Right ventricle myocardium superior (tissue), 1 donor: ENCODE results near the gene ANKH. TPM values are rescaled to one million over a fixed set of nuclear protein-coding genes. Genes with fewer than 3 reads are reported as not detected.
A peak's percentile ranks its signal among the peaks of the same experiment; 100 is the strongest.

Experiments
- ATAC-seq: fragments of 200-7000 bp; cut with Tn5 transposase; one replicate; pipeline ENCODE4 v1.9.1; 2020; ENCODE audit warnings: mild to moderate bottlenecking; ENCODE audit not compliant: poor library complexity
- DNase-seq: peaks from one replicate; pipeline ENCODE4 v3.0.0-alpha.2; 2020
- intact Hi-C: fragments of 100-400 bp; cut with DNase I; formaldehyde crosslinking; loops from one replicate; pipeline ENCODE4 v1.11.2; 2022
- total RNA-seq: library from RNA; stranded (reverse); fragmentation: NEBNext Ultra II Directional; extraction: Animal tissue kit (Norgen Biotek cat#: 25700); gene quantifications from one replicate; pipeline ENCODE4 v1.2.1, GENCODE V29; 2021
- donor health status: DM: no; HTN: yes; CAD: no; lungs with severe emphysema.

ANKH gene
- total RNA-seq, 1 donor from 2014 or later = 144 TPM

- ATAC-seq (peak; percentile 74), DNase-seq (no peak)
- intact Hi-C loops = no loop called here
Observed at GRCh38 chr5:14753292-14753691, 118.3 kb downstream of the ANKH start.

- ATAC-seq (peak; percentile 4), DNase-seq (no peak)
- intact Hi-C loops = no loop called here
Observed at GRCh38 chr5:14752497-14753071, 119.0 kb downstream of the ANKH start.

- ATAC-seq = no peak
- intact Hi-C loops = no loop called here
- DNase-seq = no peak
Observed at GRCh38 chr5:14750712-14751111, 120.9 kb downstream of the ANKH start.

DNA sequence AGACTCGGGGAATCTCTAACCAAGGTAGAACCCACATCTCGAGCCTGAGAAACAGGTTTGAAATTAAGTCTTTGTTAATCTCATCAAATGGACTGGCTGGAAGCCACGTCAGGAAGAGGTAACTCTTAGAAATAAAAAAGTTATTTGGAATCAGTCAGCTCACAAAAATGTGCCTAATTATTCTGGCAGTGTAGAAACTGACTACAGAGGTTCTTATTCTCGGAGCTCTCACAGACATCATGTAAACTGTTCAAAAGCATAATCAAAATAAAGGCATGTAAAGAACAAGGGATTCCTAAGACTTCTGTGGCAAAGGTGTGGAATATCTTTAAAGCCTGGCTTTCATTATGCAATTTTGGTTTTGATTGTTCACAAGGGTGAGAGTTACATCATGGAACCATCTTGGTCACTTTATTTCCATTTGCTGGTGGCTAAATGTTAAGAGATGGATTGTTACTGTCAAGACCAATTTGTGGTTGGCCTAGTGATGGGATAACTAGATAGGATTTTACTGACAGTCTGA lies 121.9 kb downstream of the ANKH start:
- DNase-seq = no peak
- intact Hi-C loops = no loop called here
- no peak for ATAC-seq

- intact Hi-C loops = no loop called here
- no peak for ATAC-seq
- no peak for DNase-seq
Observed at GRCh38 chr5:14748180-14748900, 123.2 kb downstream of the ANKH start.

DNA sequence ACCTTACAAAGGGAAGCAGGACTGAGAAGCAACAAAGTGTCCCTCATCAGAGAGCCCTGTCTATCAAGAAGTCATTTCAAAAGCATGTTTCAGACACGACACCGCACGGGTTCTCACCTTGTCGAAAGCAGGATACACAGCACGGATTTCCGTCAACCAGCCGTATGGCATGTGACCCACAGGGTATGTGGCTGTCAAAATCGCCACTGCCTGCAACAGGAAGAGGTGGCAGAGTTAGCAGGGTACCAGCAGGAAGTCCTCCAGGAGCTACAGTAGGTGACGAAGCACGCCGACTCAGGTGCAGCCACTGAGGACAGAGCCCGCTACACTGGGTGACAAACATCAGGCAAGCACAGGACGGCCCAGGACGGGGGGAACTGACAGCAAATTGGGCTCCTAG lies 125.8 kb downstream of the ANKH start:
- intact Hi-C loops = no loop called here
- no peak for ATAC-seq
- DNase-seq = no peak

GRCh38 chr5:14745188-14745563 lies 126.4 kb downstream of the ANKH start:
- DNase-seq = no peak

DNA sequence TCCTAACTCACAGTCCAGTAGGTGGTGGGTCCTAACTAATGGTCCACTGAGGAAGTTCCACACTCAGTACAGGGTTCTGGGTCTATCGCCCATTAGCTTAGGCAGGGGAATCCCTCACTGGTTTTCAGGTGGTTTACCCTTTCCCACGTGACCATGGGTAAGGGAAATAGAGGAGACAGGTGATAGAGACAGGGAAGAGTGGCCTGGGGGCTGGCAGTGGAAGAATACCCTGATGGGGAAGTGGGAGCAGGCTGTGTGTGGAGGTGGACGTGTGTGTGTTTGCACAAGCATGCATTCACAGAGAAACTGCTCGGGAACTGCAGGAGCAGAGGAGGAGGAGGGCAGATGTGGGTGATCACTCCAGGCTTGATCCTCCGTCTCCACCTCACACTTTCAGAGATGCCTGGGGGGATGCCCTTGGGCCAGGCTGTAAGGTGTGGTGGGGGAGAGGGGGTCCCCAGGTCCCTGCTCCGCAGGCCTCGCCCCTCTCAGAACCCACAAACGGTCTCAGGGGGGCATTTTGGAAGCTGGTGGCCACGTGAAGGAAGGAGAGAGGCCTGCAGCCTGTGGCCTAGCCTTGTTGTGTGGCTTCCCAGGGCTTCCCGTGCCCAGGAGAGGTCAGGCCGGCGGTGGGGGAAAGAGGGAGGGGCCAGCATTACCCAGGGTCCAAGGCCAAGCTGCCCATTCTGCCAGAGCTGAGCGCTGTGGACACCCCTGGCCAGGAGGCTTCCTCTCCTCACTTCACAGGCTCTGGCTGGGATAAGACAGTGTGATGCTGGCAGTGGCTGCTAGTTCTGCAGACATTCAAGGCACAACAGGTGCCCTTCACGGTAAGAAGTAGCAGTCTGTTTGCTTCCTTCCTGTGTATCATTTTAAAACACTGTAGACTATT lies 127.0 kb downstream of the ANKH start:
- intact Hi-C loops = no loop called here
- DNase-seq (no peak), ATAC-seq (peak; percentile 84)

More at GRCh38 chr5:14745188-14745563, 126.4 kb downstream of the ANKH start:
- intact Hi-C loops = no loop called here
- peak; percentile 51 for ATAC-seq

- intact Hi-C loops = no loop called here
- no peak for ATAC-seq
- DNase-seq = no peak
Observed at GRCh38 chr5:14743601-14744295, 127.8 kb downstream of the ANKH start.

GRCh38 chr5:14742498-14742897 lies 129.1 kb downstream of the ANKH start:
- no peak for ATAC-seq
- intact Hi-C loops = no loop called here

DNA sequence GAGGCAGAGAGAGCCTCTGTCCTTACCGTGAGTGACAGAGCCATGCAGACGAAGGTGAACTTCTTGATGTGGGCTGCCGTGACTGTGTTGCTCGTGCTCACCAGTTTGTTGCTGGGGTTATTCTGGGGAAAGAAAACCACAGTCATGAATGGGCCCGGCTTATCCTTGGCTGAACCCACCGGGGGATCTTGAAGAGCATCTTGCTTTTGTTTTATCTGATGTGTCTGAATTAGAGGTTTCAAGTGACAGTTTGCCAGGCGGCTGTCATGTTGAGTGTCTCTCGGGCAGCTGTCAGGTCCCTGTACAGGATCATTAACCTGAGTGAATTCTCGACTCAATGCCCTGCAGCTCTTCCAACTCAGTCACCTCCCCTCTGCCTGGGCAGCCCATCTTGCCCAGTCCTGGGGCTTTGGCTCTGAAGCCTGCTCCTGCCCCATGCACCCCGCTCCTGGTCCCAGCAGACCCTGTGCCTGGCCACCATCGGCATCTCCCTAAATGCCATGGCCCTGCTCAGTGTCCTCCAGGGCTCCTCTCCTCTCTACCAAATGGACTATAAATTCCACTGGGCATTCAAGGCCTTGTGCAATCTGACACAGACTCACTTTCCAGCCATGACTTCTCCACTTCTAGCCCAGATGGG lies 129.7 kb downstream of the ANKH start:
- DNase-seq (no peak), ATAC-seq (no peak)
- intact Hi-C loops = no loop called here

More at GRCh38 chr5:14742498-14742897, 129.1 kb downstream of the ANKH start:
- no peak for DNase-seq

GRCh38 chr5:14741131-14741530 lies 130.4 kb downstream of the ANKH start:
- intact Hi-C loops = no loop called here
- ATAC-seq (no peak), DNase-seq (no peak)

GRCh38 chr5:14739981-14740380 lies 131.6 kb downstream of the ANKH start:
- no peak for ATAC-seq
- DNase-seq = no peak
- intact Hi-C loops = no loop called here

- intact Hi-C loops = no loop called here
- no peak for DNase-seq
- ATAC-seq = no peak
Observed at GRCh38 chr5:14739538-14739937, 132.0 kb downstream of the ANKH start.

DNA sequence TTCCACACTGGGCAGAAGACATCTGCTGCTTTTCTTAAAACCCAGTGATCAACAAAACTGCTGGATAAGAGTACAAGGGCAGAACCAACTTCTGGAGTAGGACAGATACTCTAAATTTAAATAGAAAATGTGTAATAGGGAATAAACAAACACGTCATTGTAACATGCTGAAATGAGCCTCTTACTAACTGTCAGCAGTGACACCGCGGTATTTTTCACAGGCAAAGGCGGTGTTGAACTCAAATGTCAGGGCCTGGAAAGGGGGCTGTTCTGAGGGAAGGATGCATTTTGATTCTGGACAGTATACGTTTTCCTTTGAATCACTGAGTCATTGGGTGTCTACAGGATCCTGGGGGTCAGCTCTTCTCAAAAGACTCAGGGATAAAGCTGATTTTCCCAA lies 133.5 kb downstream of the ANKH start:
- DNase-seq (no peak), ATAC-seq (no peak)
- intact Hi-C loops = no loop called here

DNA sequence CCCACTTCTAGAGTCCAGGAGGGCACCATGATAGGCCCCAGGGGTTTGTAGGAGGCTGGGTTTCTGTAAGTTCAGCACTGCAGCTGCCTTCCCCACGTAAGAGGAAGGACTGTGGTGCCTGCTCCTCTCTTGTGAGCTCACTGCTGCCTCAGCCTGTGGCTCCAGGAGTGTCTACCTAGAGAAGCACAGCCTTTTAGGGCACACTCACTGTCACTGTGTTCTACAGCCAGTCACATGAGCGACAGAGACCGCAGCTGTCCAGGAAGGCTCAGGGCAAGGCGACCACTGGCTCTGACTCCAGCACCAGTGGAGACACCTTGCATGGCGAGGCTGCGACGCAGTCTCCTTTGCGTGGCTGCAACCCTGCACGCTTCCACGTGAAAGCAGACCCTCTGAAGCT lies 134.3 kb downstream of the ANKH start:
- ATAC-seq = peak; percentile 52
- intact Hi-C loops = no loop called here
- DNase-seq = no peak

DNA sequence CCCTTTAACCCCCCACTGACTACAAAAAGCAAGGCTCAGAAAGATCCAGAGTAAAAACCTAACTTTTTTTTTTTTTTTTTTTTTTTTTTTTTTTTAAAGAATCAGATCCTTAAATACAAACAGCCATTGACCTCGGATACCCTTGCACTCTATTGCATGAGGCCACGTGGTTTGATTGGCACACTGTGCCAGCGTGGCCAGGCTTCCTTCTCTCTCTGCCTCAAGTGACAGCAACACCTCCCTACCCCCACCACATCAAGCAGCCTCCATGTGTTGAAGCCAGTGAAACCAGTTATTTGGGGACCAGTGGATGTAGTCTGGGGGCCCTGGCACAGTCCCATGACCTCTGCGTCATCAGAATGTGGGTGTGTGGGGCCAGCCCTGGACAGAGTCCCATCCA lies 135.6 kb downstream of the ANKH start:
- ATAC-seq (peak; percentile 86), DNase-seq (peak; percentile 63)
- intact Hi-C loops = no loop called here

DNA sequence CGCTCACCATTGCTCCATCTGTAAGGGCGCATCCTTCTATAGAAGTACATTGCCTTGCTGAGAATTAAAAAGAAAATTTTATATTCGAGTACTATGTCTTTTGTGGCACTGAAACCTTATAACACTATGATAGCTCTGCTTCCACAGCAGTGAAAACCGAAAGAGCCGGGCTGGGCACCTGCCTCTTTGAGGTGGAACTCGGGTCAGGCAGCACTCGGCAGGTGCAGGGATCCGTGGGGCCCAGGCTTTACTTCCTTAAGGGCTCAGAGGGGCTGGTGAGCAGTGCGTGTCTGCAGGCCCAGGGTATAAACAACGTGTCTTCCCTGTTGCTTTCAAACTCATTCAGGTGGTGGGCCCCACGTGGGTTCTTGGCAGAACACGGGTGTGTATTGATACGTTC lies 137.2 kb downstream of the ANKH start:
- intact Hi-C loops = no loop called here
- DNase-seq = no peak
- ATAC-seq = no peak
